ENCODE results near the gene TNS3.

Gene TNS3

DNA sequence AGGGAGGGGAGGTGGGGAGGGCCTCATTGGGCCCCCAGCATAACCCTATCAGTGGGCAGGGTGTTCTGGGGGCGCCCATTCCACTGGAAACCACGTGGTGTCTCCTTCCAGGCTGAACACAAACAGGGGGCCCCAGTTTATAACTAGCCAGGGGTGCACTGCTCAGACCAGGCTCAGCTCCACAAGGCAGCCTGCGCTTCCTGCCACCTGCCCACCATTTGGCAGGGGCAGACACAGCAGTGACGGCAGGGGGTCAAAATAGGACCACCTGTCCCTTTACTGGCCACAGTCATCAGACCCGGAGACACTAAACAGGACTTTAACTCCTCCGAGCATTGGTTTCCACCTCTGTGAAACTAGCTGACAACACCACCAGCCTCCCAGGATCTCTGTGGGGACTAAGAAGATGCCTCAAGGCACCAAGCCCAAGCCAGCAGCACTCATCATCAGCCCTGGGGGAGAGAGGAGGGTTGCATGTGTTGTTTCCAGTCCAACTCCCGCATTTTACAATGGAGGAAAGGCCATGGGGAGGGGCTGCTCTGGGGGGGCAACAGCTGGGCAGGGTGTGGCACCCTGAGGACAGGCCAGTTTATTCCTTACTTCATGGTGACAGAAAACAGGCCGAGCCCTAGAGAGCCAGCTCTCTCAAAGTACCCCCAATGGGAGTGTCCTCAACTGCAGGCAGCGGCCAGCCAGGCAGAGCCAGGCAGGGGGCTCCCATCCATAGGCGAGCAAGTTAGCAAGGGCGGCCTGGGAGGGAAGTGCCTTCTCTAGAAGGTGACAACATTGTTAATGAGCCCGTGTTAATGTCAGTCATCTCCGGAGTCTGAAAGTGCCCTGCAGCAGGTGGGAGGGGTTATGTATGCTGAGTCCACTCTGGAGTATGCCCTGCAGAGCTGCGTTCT, 127.6 kb downstream of the TNS3 start:
- DNase-seq (ENCODE audit: low spot score in 2 of 2): no peak
- Mint-ChIP-seq H3K4me3 (no peak overlapping the region), H3K4me1 (no peaks in the 10 kb centered on the region), H3K27me3 (no peaks in the 10 kb centered on the region), H3K36me3 (ENCODE audit: insufficient read depth) (no peaks in the 10 kb centered on the region), H3K27ac (ENCODE audit: low read depth) (no peak overlapping the region), H3K9me3 (no peaks in the 10 kb centered on the region)
- ATAC-seq (replicated peaks; ENCODE audit: extremely low read depth, poor library complexity, severe bottlenecking): no peak

DNA sequence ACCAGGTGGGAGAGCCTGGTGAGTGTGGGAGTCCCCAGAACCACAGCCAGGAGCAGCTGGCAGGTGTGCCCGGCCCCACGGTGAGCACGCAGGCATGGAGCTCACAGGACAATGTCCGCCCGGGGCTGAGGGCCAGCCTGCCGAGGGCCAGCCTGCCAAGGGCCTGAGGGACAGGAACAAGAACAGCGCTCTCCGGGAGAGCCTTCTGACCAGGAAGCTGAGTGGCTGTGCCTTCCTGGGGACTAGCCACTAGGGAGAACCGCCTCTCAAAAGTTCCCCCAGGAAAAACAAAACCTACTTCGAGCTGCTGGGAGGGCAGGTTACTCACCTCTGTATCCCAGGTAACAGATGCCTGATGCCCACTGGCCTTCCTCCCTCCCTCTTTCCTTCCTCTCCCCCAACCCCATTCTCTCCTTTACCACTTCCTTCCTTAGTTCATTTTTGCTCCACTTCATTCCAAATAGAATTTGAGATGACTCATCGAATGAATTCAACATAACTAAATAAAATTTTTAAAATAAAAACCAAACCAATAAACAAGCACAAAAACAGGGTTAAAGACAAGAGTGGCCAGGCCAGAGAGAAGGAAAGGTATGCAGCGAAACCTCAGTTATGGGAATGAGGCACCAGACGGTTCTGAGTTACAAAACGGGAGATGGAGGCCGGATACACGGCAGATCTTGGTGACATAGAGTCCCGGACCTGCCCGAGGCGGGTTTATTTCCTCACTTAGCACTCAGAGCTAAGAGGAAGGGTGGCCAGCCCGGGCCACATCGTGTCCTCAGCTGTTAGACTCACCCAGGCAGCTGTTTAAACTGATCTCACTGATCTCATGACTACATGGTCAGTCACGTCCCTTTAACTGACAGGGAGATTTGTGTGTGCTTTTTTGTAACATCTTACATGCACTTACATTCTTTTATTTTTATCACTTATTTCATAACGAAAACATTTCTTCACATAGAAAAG, 128.5 kb downstream of the TNS3 start:
- no peak for ATAC-seq (replicated peaks; ENCODE audit: extremely low read depth, poor library complexity, severe bottlenecking)
- no peak overlapping the region for H3K27ac Mint-ChIP-seq (ENCODE audit: low read depth)
- DNase-seq (ENCODE audit: low spot score in 2 of 2): no peak
- H3K4me3 Mint-ChIP-seq: no peak overlapping the region
- H3K36me3 Mint-ChIP-seq (ENCODE audit: insufficient read depth): peaks cover 2% of the 10 kb centered on the region
- H3K4me1 Mint-ChIP-seq: no peaks in the 10 kb centered on the region
- H3K27me3 Mint-ChIP-seq: no peaks in the 10 kb centered on the region
- H3K9me3 Mint-ChIP-seq: no peaks in the 10 kb centered on the region

DNA sequence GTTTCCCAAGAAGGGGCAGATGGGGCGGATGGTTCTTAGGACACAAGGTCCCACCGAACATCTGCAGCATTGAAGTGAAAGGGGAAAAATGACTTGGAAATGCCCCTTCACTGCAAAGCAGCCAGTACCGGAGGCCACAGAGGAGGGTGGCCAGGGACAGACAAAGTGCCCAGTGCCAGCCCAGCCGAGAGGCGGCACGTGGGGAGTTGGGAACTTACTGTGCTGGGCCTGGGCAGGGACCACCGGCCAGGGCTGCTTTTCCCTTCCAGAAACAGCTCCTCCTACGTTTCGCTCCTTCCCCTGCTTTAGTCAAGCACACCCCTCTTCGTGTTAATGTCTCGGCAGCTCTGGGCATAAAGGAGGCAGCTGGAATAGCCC, 129.2 kb downstream of the TNS3 start:
- peaks cover 4% of the 10 kb centered on the region for H3K36me3 Mint-ChIP-seq (ENCODE audit: insufficient read depth)
- H3K4me1 Mint-ChIP-seq: no peaks in the 10 kb centered on the region
- H3K27ac Mint-ChIP-seq (ENCODE audit: low read depth): no peak overlapping the region

DNA sequence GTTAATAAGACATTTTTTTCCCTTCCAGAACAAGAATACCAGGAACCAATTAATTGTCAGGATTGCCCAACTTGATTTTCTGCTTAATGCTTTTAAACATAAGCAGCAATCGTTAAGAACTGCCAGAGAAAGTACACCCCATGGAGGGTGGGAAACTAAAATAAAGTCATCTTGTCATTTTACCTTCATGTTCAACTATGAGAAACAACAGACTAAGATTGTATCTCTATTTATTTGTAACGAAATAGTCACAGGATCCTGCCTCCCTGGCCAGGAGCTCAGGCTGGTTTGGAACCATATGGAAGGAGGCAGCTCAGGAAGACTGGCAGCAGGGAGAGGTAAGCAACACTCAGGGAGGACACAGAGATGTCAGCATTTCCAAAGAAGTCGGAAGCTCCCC, 129.6 kb downstream of the TNS3 start:
- ATAC-seq (replicated peaks; ENCODE audit: extremely low read depth, poor library complexity, severe bottlenecking): no peak
- H3K9me3 Mint-ChIP-seq: no peaks in the 10 kb centered on the region
- H3K4me3 Mint-ChIP-seq: no peak overlapping the region
- no peaks in the 10 kb centered on the region for H3K27me3 Mint-ChIP-seq
- DNase-seq (ENCODE audit: low spot score in 2 of 2): no peak
- H3K36me3 Mint-ChIP-seq (ENCODE audit: insufficient read depth): peaks cover 4% of the 10 kb centered on the region
- H3K27ac Mint-ChIP-seq (ENCODE audit: low read depth): no peak overlapping the region
- no peaks in the 10 kb centered on the region for H3K4me1 Mint-ChIP-seq

More for the DNA sequence above, 129.2 kb downstream of the TNS3 start:
- no peaks in the 10 kb centered on the region for H3K27me3 Mint-ChIP-seq
- ATAC-seq (replicated peaks; ENCODE audit: extremely low read depth, poor library complexity, severe bottlenecking) (no peak), DNase-seq (ENCODE audit: low spot score in 2 of 2) (no peak)
- no peak overlapping the region for H3K4me3 Mint-ChIP-seq
- H3K9me3 Mint-ChIP-seq: no peaks in the 10 kb centered on the region

DNA sequence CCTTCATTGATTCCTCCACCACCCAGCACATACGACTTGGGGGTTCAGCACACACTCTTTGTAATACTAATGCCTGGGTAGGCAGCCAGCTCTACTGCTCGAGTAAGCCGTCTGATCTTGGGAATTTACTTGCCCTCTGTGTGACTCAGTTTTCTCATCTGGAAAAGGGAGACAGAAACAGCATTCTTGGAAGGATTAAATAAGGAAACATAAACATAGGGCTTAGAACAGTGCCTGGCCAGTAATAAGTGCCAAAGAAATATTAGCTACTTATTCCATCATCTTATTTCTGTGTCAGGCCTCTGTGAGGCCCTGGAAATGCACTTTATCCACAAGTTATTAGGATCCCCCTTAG, 130.1 kb downstream of the TNS3 start:
- Mint-ChIP-seq H3K27me3 (no peaks in the 10 kb centered on the region), H3K4me3 (no peak overlapping the region), H3K4me1 (no peaks in the 10 kb centered on the region), H3K27ac (ENCODE audit: low read depth) (no peak overlapping the region), H3K9me3 (no peaks in the 10 kb centered on the region), H3K36me3 (ENCODE audit: insufficient read depth) (peaks cover 4% of the 10 kb centered on the region)
- no peak for DNase-seq (ENCODE audit: low spot score in 2 of 2)
- no peak for ATAC-seq (replicated peaks; ENCODE audit: extremely low read depth, poor library complexity, severe bottlenecking)

DNA sequence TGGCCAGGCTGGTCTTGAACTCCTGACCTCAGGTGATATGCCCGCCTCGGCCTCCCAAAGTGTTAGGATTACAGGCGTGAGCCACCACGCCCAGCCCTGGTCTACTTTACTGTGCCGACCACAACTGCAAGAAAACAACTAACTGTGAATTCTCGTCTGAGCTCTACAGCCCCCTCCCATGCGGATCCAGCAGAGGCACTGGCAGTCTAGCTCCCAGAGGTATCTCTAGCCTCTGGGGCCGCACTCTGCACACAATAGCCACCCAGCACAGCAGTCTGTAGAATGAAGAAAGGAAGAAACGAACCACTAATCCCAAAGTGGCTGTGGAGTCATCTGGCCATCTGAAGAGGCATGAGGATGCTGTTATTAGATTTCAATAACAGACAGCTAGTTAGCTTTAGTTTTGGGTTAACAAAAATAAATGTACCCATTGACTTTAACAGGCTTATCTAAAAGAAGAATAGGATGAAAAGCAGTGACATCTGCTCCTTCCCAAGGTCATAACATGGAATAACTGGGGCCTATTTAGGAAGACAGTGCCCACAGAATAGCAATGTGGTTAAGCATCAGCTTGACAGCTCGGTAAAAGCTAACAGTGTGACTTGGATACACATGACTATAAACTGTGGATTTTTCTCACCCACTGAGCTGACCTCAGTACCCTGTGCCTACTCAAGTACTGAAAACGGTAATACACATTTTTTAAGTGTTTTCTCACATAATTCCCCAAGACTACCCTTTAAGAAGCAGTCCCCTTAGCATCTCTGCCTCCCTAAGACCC, 131.9 kb downstream of the TNS3 start:
- DNase-seq (ENCODE audit: low spot score in 2 of 2) (no peak), ATAC-seq (replicated peaks; ENCODE audit: extremely low read depth, poor library complexity, severe bottlenecking) (no peak)
- H3K9me3 Mint-ChIP-seq: no peaks in the 10 kb centered on the region

DNA sequence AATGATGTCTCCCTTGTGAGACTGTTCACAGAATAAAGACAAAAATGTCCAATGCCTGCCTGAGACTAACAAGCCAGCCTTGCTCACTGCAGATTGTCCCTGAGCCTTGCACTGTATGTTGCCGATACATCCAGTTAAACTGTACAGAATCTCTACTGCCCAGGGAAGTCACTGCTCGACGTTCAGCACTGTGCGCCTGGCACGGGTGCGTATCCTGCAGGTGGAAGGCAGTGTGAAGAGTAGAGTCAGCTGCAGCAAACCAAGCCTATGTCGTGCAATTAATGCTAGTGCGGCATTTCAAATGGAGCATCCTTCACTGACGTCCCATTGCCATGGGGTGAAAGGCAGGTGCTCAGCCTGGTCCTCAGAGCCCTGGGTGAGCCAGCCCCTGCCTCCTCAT, 132.9 kb downstream of the TNS3 start:
- Mint-ChIP-seq H3K27ac (ENCODE audit: low read depth) (no peak overlapping the region), H3K27me3 (no peaks in the 10 kb centered on the region), H3K36me3 (ENCODE audit: insufficient read depth) (peaks cover 4% of the 10 kb centered on the region), H3K9me3 (no peaks in the 10 kb centered on the region), H3K4me1 (no peaks in the 10 kb centered on the region), H3K4me3 (no peak overlapping the region)
- DNase-seq (ENCODE audit: low spot score in 2 of 2) (no peak), ATAC-seq (replicated peaks; ENCODE audit: extremely low read depth, poor library complexity, severe bottlenecking) (no peak)

More for the DNA sequence above, 131.9 kb downstream of the TNS3 start:
- no peak overlapping the region for H3K27ac Mint-ChIP-seq (ENCODE audit: low read depth)
- no peak overlapping the region for H3K4me3 Mint-ChIP-seq
- H3K36me3 Mint-ChIP-seq (ENCODE audit: insufficient read depth): peaks cover 4% of the 10 kb centered on the region
- no peaks in the 10 kb centered on the region for H3K4me1 Mint-ChIP-seq
- no peaks in the 10 kb centered on the region for H3K27me3 Mint-ChIP-seq

DNA sequence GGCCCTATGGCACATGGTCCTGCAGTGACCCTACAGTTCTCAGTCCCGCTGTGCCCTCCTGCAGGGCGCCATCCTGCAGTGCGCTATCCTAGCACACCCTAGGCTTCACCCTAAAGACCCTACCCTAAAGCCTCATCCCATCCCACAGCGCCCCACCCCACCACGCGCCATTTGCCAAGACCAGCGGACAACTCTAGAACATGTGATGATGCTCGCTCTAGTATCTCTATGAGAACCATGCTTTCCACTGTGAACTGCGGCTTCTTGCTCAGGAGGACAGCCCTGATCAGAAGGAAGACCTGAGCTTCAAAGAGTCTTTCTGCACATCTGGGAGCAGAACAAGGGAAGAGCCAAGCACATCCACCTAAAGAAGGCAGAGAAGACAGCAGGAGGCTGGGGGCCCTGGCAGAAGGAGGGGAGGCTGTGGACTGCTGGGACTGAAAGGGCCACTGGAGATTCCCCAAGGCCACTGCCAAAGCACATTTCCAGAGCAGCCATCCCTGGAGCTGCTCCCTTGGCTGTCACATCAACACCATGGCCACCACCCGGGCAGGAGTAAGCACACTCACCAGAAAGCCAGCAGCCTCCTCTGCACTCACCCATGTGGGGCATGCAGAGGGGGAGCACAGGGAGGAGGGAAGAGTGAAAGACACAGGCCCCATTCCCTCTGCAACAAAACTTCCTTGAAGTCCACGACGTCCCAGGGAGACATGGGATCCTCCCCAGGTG, 134.1 kb downstream of the TNS3 start:
- ATAC-seq (replicated peaks; ENCODE audit: extremely low read depth, poor library complexity, severe bottlenecking): no peak
- H3K27me3 Mint-ChIP-seq: no peaks in the 10 kb centered on the region
- no peaks in the 10 kb centered on the region for H3K9me3 Mint-ChIP-seq
- H3K36me3 Mint-ChIP-seq (ENCODE audit: insufficient read depth): peaks cover 4% of the 10 kb centered on the region
- no peak overlapping the region for H3K4me3 Mint-ChIP-seq
- DNase-seq (ENCODE audit: low spot score in 2 of 2): no peak
- H3K27ac Mint-ChIP-seq (ENCODE audit: low read depth): no peak overlapping the region
- H3K4me1 Mint-ChIP-seq: no peaks in the 10 kb centered on the region

DNA sequence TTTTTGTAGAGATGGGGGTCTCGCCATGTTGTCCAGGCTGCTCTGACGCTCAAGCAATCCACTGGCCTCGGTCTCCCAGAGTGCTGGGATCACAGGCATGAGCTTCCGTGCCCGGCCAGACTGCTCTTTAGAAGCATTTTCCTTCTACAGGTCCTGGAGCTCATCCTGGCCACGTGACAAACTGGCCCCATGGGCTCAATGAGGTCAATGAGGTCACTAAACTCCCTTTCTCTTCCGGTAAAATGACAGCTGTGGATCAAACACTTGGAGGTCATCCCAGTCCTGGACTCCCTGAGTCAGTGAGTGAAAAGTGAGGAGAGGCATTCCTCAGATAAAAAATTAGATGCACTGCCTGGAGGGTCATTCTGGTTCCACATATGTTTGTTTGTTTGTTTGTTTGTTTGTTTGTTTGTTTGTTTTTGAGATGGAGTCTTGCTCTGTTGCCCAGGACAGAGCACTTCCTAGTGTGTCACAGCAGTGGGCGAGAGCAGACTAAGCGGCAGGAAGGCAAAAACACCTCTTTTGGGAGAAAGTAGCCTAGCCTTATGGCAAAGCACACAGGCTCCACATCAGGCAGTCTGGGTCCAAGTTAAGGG, 134.9 kb downstream of the TNS3 start:
- no peaks in the 10 kb centered on the region for H3K4me1 Mint-ChIP-seq
- H3K36me3 Mint-ChIP-seq (ENCODE audit: insufficient read depth): peaks cover 4% of the 10 kb centered on the region
- H3K27me3 Mint-ChIP-seq: no peaks in the 10 kb centered on the region
- H3K4me3 Mint-ChIP-seq: no peak overlapping the region
- H3K9me3 Mint-ChIP-seq: no peaks in the 10 kb centered on the region
- no peak overlapping the region for H3K27ac Mint-ChIP-seq (ENCODE audit: low read depth)
- DNase-seq (ENCODE audit: low spot score in 2 of 2) (no peak), ATAC-seq (replicated peaks; ENCODE audit: extremely low read depth, poor library complexity, severe bottlenecking) (no peak)

DNA sequence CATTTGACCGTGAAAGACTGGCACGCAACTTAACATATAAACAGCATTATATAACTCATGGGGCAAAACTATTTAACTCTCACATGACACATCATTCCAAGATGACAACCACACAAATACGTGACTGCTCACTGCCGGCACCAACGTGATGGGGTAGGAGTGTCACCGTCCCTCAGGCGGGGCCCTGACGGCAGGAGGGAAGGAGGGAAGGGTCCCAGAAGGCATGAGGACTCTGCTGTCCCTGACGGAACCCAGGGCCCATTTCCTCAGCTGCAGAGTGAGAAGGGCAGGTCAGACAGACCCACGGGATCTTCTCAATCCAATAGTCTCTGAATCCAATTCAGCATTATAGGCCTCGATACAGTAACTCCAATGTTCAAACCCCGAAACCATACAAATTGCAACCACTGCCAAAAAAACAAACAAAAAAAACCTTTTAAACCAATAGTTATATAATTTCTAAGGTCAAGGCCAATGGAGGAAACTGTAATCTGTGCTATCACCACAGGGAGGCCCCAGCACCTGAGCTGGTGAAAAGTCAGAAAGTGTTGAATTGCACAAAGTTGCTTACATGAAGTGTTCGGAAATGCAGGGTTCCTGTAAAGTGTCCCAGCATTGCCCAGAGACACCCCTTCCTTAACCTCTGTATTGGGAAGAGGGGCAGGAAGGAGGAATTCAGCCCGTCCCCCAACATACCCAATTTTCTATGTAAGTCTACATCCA, 137.4 kb downstream of the TNS3 start:
- Mint-ChIP-seq H3K9me3 (no peaks in the 10 kb centered on the region), H3K4me3 (no peak overlapping the region), H3K27ac (ENCODE audit: low read depth) (no peak overlapping the region), H3K4me1 (no peaks in the 10 kb centered on the region), H3K36me3 (ENCODE audit: insufficient read depth) (peaks cover 4% of the 10 kb centered on the region), H3K27me3 (no peaks in the 10 kb centered on the region)
- ATAC-seq (replicated peaks; ENCODE audit: extremely low read depth, poor library complexity, severe bottlenecking) (no peak), DNase-seq (ENCODE audit: low spot score in 2 of 2) (no peak)

DNA sequence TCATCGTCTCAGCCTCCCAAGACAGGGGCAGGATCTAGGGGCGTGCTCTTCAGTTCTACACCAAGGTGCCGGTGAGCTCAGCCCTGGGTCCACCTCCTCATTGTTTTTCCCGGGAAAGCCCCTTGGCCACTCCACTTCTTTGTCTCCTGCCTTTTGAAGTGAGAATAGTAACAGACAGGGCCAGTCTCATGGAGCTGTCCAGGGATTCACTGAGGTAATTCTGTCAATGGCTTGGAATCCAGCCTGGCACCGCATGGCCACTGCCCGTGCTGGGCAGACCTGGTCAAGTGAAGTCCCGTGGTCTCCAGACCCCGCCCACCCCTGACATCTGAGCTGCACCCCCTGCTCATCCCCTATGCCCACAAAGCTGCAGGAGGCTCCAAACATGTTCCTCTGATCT, 138.9 kb downstream of the TNS3 start:
- Mint-ChIP-seq H3K27me3 (no peaks in the 10 kb centered on the region), H3K4me3 (no peak overlapping the region), H3K27ac (ENCODE audit: low read depth) (no peak overlapping the region), H3K36me3 (ENCODE audit: insufficient read depth) (no peaks in the 10 kb centered on the region), H3K9me3 (no peaks in the 10 kb centered on the region), H3K4me1 (no peaks in the 10 kb centered on the region)
- no peak for DNase-seq (ENCODE audit: low spot score in 2 of 2)
- no peak for ATAC-seq (replicated peaks; ENCODE audit: extremely low read depth, poor library complexity, severe bottlenecking)

All from central memory CD8-positive, alpha-beta T cell (primary cell).